ENCODE results near the gene GDAP1L1.
A peak's percentile ranks its signal among the peaks of the same experiment; 100 is the strongest.
"Not testable (repeated sequence)": the region's sequence is repeated elsewhere in the genome, so short reads cannot be mapped to it uniquely, and the experiment has no call there.

GDAP1L1 gene

DNA sequence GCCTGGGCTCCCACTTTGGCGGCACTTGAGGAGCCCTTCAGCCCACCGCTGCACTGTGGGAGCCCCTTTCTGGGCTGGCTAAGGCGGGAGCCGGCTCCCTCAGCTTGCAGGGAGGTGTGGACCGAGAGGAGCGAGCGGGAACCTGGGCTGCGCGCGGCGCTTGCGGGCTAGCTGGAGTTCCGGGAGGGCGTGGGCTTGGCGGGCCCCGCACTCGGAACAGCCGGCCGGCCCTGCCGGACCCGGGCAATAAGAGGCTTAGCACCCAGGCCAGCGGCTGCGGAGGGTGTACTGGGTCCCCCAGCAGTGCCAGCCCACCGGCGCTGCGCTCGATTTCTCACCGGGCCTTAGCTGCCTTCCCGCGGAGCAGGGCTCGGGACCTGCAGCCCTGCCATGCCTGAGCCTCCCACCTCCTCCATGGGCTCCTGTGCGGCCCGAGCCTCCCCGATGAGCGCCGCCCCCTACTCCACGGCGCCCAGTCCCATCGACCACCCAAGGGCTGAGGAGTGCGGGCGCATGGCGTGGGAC lies 52.0 kb downstream of the GDAP1L1 start:
- DNase-seq (ENCODE audit: low spot score); FAIRE-seq: not testable (repeated sequence)

DNA sequence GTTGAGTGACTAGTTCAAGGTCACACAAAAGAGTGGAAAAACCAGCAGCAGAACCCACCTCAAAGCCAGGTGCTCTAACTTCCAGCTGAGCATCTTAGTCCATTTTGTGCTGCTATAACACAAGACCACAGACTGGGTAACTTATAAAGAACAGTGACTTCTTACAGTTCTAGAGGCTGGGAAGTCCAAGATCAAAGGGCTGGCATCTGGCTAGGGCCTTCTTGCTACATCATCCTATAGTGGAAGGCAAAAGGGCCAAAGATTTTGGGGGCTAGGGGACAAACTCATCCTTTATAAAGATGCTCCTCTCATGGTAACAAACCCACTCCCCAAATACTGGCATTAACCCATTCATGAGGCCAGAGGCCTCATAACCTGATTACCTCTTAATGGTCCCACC lies 54.2 kb downstream of the GDAP1L1 start:
- FAIRE-seq (no peak), DNase-seq (ENCODE audit: low spot score) (no peak)

DNA sequence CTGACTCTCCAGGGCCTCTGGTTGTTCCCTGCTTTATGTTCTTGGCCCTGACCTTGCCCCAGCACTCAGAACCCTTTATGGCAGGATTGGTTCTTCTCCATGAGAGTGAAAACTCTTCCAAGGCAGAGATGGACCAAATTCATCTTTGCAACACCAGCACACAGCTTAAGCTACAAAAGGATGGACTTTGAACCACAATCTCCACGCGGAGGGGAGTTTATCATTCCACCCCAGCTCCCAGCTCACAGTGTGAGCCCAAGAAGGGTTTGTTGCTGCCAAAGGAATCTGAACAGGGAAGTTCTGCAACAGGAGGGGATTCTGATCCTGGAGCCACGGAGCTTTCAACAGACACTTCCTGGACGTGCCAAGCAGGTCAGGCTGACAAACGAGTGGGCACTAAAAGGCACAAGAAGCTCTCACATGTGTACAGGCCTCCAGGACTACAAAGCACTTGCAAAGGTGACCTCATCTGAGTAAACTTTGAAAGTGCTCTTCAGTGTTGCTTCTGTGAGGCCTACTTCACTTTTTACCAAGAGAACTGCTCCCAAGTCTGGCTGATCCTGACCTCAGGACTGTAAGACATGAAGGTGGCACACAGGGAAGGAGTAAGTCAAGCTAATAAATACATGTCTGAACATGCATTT lies 55.0 kb downstream of the GDAP1L1 start:
- FAIRE-seq, result no peak
- no peak for DNase-seq (ENCODE audit: low spot score)

DNA sequence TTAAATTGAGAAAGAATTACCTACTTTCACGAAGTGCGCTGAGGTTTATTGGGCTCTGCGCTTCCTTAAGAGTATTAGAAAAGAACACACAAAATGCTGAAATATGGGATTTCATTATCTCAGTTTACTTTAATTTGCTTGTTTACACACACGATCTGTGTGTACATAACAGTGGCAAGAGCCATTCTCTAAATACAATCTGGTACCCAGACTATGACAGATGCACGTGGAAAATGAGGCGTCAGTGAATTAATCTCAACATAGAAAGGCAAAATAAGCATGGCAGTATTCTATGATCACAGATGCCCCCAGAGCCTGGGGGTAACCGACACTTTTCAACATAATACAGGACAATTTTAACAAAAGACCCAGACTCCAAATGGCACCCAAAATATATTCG lies 55.6 kb downstream of the GDAP1L1 start:
- DNase-seq (ENCODE audit: low spot score) (no peak), FAIRE-seq (no peak)

DNA sequence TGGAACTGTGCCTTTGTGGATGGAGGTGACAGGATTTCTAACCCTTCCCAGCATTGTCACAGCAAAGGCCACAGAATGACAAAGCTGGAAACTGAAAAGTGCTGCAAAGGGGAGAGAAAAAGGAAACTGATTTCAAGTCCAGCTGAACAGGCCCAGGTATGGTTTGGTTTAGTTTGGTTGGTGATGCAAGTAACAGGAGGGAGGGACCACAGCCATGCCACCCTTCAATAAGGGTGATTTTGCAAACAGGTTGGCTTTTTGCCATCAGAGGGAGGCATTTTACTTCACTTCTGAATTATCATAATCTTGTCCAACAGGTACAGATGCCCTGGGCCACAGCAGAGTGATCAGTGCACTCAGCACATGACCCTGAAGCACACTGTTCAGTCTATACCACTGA lies 57.3 kb downstream of the GDAP1L1 start:
- DNase-seq (ENCODE audit: low spot score), result no peak
- FAIRE-seq, result no peak

DNA sequence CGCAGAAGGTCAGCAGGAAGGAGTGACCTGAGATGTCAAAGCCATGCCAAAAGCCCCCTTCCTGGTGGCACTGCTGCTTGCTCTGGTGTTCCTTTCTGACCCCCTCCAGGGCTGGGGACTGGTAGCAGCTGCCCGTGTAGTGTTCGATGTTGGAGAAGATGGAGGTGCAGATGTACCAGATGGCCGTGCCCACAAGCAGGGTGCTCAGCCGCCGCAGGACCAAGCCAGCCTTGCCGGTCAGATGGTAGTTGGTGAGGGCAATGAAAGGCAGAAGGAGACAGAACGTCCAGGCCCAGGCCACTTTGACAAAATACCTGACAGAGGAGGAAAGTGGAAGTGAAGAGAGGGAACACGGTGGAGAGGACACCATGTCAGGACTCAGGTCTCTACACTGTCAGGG lies 59.8 kb downstream of the GDAP1L1 start:
- DNase-seq (ENCODE audit: low spot score) (no peak), FAIRE-seq (no peak)

DNA sequence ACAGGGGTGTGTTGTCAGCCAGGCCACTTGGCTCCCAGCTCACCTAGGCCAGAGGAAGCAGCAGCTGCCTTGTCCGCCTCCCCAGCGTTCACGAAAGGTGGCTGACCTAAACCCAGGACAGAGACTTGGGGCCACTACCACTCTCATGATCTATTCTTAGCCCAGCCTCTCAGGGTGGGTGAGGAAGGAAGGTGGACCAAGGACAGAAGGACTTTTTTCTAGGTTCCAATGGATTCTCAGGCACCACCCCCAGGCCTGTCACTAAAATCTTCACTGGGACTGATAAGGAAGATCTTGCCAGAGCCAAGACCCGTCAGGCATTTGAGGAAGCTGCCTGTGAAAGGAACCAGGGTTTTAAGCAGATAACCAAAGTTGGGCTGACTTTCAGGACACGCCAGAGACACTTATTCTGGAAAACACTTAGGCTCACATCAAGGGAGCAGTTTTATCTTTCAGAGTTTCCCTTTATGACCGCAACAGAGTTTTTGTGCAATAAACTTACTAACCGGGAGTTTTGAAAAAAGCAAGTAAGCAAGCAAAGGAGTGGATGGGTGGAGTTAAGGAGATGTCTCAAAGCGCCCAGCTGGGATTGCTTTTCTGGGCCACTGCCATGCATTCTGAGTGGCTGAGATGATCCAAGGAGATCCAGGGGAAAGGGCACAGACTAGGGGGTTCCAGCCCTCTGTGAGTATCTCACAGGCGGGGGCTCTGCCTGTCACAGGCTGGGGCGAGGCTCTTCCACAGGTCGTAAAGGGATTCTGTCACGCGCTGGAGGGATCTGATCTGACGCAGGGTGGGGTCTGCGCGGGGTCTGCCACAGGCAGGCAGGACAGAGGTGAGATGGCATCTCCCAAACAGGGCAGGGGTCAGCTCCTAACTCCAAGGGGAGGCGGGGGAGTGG lies 62.9 kb downstream of the GDAP1L1 start:
- no peak for FAIRE-seq
- DNase-seq (ENCODE audit: low spot score), result peak; percentile 37

DNA sequence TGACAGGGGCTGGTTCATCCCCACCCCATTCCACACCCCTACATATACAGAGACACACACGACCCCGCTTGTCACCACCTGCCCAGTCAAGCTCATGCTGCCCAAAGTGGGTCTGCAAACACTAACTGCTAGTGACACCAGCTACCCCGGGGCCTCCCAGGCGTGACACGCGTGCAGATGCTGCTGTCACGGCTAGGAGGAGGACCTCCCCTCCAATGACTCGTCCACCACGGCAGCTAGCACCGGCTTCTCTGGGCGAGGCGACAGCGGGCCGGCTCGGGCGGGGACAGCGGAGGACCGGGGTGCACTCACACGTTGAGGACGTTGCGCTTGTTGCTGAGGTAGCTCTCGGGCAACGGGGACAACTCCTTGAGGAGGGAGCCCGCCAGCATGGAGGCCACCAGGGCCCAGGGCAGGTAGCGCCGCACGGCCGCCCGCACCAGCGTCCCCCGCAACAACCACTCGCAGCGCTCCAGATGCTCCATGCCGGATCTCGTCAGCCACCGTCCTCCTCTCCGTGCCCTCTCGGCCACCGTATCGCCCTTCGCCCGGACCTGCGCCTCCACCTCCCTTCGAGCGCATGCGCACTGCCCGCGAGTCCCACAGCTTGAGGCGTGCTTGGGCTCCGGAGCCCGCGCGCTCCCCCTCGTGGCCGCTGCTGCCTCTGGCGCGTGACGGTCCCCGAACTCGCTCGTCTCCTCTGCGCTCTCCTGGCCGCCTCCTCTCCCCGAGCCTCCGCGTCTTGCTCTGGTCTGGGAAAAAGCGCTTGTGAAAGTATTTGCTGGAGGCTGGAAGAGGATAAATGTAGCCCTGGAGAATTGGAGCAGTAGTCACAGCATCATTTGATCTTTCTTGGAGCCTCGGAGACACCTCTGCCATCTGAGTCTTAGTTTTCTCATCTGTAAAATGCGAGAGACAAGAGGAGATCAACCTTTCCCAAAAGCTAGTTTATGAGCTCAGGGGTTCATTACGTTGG lies 63.8 kb downstream of the GDAP1L1 start, which contains the start of gene FITM2:
FITM2 (minus strand) TSS at position 539 of the 976 bp plus-strand sequence; CDS start at position 485, 54 bp downstream.
- peak; percentile 93 for FAIRE-seq
- DNase-seq (ENCODE audit: low spot score), result peak; percentile 100

DNA sequence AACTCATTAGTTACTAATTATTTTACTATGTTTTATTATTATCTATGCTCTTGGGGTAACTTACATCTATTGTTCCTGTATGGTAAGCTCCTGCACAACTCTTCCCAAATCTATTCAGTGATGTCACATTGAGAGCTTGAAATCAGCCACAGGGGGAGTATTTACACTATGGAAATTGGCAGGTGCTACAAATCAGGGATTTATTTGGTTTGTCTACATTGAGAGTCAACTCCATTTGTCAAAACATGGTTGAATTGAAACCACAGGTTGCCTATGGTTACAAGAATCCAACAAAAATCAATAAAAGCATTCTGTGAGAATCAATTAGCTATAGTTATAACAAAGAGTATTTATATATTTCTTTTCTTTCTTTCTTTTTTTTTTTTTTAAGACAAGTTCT lies 67.8 kb downstream of the GDAP1L1 start:
- DNase-seq (ENCODE audit: low spot score) (no peak), FAIRE-seq (no peak)

DNA sequence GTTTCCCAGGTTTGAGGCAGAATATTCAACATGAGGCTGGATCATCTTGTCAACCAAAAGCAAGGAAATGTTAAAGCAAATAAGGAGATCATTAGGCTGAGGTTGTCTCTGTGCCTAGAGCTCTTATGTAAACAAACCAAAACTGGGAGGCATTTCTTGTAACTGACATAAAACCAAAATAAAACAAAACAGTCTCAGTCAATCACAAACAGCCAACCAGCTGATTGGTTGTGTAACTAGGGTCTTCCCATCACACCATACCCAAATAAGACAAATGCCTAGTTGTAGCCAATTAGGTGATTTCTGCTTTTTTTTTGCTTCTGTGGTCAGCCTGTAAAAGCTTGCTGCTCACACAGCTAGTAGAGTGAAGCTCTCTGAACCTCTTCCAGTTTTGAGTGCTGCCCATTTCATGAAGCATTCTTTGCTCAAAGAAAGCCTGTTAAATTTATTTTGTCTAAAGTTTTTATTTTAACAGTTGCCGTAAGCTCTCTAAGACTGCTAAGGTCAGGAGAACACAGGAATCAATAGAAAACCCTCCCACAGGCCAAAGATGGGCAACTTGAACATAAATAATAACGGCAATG lies 72.8 kb downstream of the GDAP1L1 start:
- DNase-seq (ENCODE audit: low spot score) (no peak), FAIRE-seq (no peak)

DNA sequence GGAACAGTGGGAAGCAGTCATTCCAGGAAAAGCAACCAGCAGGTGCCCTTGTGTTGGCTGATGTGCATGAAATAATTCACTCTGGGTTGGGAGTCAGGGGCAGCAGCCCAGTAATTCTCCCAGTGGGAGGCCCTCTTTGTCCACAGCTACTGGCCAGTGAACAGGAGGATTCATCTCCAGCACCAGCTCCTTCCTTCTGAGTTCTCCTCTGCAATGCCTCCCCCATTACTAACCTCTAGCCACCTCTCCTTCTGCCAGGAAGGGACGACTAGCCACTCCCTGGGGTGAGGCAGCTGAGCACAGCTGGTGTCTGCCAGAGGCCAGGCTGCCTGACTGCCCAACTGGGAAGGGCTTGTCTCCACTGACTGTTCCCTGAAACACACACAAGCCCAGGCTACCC lies 77.2 kb downstream of the GDAP1L1 start:
- DNase-seq (ENCODE audit: low spot score) (no peak), FAIRE-seq (no peak)

DNA sequence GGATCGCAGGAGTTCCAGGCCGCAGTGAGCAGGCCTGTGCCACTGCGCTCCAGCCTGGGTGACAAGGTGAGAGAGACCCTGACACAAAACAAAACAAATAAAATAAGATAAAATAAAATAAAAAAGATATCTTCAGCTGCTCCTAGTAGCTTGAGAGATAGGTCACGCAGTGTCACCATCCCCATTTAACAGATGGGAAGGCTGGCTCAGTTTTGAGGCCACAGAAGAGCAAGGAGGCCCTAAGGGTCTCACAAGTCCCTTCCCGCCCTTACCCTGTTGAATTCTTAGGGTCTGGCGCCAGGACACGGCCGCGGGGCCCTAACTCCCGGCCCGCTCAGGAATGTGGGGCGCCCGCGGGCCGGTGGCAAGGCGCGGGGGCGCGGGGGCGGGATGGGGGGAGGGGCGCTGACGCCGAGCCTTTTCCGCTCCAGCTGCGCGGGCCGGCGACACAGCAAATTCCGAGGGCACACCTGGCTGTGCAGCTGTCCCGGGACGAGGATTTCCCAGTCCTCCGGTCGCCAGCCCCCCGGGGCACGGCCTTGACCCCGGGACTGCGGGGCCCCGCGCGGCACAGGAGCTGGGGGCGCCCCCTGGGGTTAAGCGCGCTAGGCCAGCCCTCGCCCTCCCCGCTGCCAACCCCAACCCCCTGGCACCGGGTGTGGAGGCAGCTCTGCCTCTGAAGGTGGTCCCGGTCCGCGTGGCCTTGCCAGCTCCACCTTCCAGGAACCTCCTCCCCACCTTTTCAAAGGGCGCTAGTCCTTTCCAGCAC lies 79.5 kb downstream of the GDAP1L1 start:
- peak; percentile 72 for FAIRE-seq

DNA sequence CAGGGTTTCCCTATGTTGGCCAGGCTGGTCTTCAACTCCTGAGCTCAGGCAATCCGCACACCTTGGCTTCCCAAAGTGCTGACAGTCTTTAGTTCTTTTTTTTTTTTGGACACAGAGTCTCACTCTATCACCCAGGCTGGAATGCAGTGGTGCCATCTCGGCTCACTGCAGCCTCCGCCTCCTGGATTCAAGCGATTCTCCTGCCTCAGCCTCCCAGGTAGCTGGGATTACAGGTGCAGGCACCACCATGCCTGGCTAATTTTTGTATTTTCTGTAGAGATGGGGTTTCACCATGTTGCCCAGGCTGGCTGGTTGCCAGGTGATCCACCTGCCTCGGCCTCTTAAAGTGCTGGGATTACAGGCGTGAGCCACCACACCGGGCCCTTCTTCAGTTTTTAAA lies 80.6 kb downstream of the GDAP1L1 start:
- FAIRE-seq, result not testable (repeated sequence)

More for the DNA sequence above, 79.5 kb downstream of the GDAP1L1 start:
- DNase-seq (ENCODE audit: low spot score), result peak; percentile 72

DNA sequence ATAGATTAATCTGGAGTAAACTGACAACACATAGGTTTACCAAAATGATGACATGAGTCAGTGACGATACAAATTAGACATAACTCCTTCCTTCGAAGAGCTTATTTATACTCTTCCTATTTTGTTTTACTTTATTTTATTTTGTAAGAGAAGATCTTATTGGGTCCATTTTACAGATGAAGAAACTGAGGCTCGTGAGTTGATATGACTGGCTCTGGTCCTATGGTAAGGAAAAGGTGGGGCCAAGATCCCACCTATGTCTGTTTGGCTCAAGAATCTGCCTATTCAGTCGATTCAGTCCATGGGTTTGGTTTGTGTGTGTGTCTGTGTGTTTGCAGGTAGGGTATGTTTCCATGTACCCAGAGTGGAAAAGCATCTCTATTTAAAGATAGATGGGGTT lies 81.3 kb downstream of the GDAP1L1 start:
- DNase-seq (ENCODE audit: low spot score) (no peak), FAIRE-seq (no peak)

More for the DNA sequence above, 80.6 kb downstream of the GDAP1L1 start:
- not testable (repeated sequence) for DNase-seq (ENCODE audit: low spot score)
